Subcutaneous adipose tissue (tissue), 4 donors: ENCODE data around the gene PCDHA11. TPM values are rescaled to one million over a fixed set of nuclear protein-coding genes. Genes with fewer than 3 reads are reported as not detected.

Experiments used
- CTCF ChIP-seq: fragments of 450-650 bp; IDR thresholded peaks from one replicate; pipeline ENCODE4 v1.5.1; 2016; ENCODE audit warnings: low read depth, mild to moderate bottlenecking, control low read depth, antibody characterized with exemption, moderate library complexity
- total RNA-seq, 4 donors: library from RNA; depleted of rRNA; stranded (reverse); fragments of >200 nt; gene quantifications; one replicate each; pipeline ENCODE4 v1.1.0, GENCODE V29; 2016

Gene PCDHA11
- total RNA-seq: under 1 TPM in 3 of 4 donors, not detected in 1; 0.22 to 0.34 (median 0.33) TPM

GRCh38 chr5:140868721-140869554 is at the start of gene PCDHA11:
TSS of gene PCDHA11 (plus strand) at chr5:140868957. CDS start at chr5:140869104, 147 bp downstream.
- no peak for TF ChIP-seq CTCF

GRCh38 chr5:140821375-140822280 is 47.1 kb upstream of the PCDHA11 start, which contains the start of gene PCDHA5:
TSS of gene PCDHA5 (plus strand) at chr5:140821613.
- no peak for TF ChIP-seq CTCF

- no peak for TF ChIP-seq CTCF
Measured at GRCh38 chr5:140822281-140822629, 46.5 kb upstream of the PCDHA11 start.

GRCh38 chr5:140823475-140823874 is 45.3 kb upstream of the PCDHA11 start:
- TF ChIP-seq CTCF: no peak

- no peak for TF ChIP-seq CTCF
Measured at GRCh38 chr5:140827704-140828361, 40.9 kb upstream of the PCDHA11 start, which contains the start of gene PCDHA6. TSS of gene PCDHA6 (plus strand) at chr5:140827960. CDS start at chr5:140828092, 132 bp downstream.

- TF ChIP-seq CTCF: no peak
Measured at GRCh38 chr5:140828362-140828737, 40.4 kb upstream of the PCDHA11 start.
